Hepatocyte (in vitro differentiated cells): ENCODE data around the gene PAX6.

Experiments
- EZH2 ChIP-seq: fragments of 200-600 bp; sonication (generic); IDR thresholded peaks from 2 replicates; pipeline ENCODE4 v1.6.1; 2016; ENCODE audit warnings: antibody characterized with exemption, mild to moderate bottlenecking, borderline replicate concordance
- TF ChIP-seq, protein P1 (sequence below): fragments of 200-600 bp; sonication (generic); IDR thresholded peaks from 2 replicates; pipeline ENCODE4 v1.5.1; 2016; ENCODE audit warnings: antibody characterized with exemption, mild to moderate bottlenecking; ENCODE audit not compliant: poor library complexity

DNA sequence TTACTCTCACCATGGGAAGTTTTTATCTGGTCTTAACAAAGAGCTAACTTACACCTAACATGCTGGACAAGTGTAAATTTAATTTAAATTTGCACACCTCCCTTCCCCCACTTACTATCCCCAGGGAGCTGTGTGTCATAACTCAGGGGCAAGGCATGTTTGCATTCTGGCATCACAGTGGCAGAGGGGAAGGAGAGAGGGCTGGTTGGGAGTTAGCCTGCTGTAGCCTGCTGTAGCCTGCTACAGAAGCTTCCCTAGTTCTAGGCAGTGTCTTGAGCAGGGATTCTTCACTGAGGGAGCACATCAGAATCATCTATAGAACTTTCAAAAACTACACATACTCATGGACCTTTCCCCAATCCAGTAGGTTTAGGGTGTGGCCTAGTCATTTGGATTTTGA is 49.3 kb upstream of the PAX6 start:
- TF ChIP-seq, protein P1, sequence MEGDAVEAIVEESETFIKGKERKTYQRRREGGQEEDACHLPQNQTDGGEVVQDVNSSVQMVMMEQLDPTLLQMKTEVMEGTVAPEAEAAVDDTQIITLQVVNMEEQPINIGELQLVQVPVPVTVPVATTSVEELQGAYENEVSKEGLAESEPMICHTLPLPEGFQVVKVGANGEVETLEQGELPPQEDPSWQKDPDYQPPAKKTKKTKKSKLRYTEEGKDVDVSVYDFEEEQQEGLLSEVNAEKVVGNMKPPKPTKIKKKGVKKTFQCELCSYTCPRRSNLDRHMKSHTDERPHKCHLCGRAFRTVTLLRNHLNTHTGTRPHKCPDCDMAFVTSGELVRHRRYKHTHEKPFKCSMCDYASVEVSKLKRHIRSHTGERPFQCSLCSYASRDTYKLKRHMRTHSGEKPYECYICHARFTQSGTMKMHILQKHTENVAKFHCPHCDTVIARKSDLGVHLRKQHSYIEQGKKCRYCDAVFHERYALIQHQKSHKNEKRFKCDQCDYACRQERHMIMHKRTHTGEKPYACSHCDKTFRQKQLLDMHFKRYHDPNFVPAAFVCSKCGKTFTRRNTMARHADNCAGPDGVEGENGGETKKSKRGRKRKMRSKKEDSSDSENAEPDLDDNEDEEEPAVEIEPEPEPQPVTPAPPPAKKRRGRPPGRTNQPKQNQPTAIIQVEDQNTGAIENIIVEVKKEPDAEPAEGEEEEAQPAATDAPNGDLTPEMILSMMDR: no peak
- TF ChIP-seq EZH2: no peak
